H1 (cell line): Measurements from ENCODE around the gene CLDN15. TPM values are rescaled to one million over a fixed set of nuclear protein-coding genes. Genes with fewer than 3 reads are reported as not detected.

ENCODE experiments used
- CTCF ChIA-PET: fragments of 300-600 bp; sonication (Branson Sonifier 250); formaldehyde crosslinking; loops from one replicate; lab custom pipeline; 2021; ENCODE audit not compliant: partially characterized antibody; lab: Charles Lee
- POLR2A ChIA-PET: fragments of 300-600 bp; sonication (Branson Sonifier 250); formaldehyde crosslinking; loops from one replicate; lab custom pipeline; 2021; ENCODE audit warnings: inconsistent platforms; ENCODE audit not compliant: partially characterized antibody; lab: Charles Lee
- DNase-seq, 2 experiments: peaks; one replicate each; pipeline versions ENCODE4 v3.0.0 to v3.0.0-alpha.2; 2010 to 2022; ENCODE audit warnings: low spot score in 2 of 2, low read depth in 1 of 2, mixed read lengths in 1 of 2
- FAIRE-seq: peaks from 2 replicates; lab custom pipeline; 2011; peaks lifted over from hg19 to GRCh38; lab: Jason Lieb, UNC
- H2AFZ ChIP-seq: 2 replicates; pipeline ENCODE4 v1.8.1; 2012; ENCODE audit warnings: low read length, inconsistent platforms
- H2AK5ac ChIP-seq: 2 replicates; pipeline ENCODE4 v1.6.1; 2013; ENCODE audit warnings: low read depth, low read length
- H2BK120ac ChIP-seq: replicated peaks from 2 replicates; pipeline ENCODE3; 2013; ENCODE audit warnings: low read depth, low read length, inconsistent platforms
- H2BK12ac ChIP-seq: 2 replicates; pipeline ENCODE4 v1.6.1; 2013; ENCODE audit warnings: low read depth, low read length
- H2BK15ac ChIP-seq: 2 replicates; pipeline ENCODE4 v1.6.1; 2013; ENCODE audit warnings: low read length
- H2BK20ac ChIP-seq: 2 replicates; pipeline ENCODE4 v1.6.1; 2013; ENCODE audit warnings: low read length
- H2BK5ac ChIP-seq: 2 replicates; pipeline ENCODE4 v1.6.1; 2013; ENCODE audit warnings: low read depth, low read length
- H3K14ac ChIP-seq: 2 replicates; pipeline ENCODE4 v1.6.1; 2013; ENCODE audit warnings: inconsistent platforms; ENCODE audit not compliant: insufficient read length
- H3K18ac ChIP-seq: 2 replicates; pipeline ENCODE4 v1.6.1; 2013; ENCODE audit warnings: low read length; ENCODE audit errors: extremely low read depth
- H3K23ac ChIP-seq: 2 replicates; pipeline ENCODE4 v1.6.1; 2013; ENCODE audit warnings: inconsistent platforms; ENCODE audit not compliant: insufficient read length
- H3K23me2 ChIP-seq: 2 replicates; pipeline ENCODE4 v1.6.1; 2013; ENCODE audit warnings: low read depth, low read length
- H3K27ac ChIP-seq: 2 replicates; pipeline ENCODE4 v1.6.1; 2011; ENCODE audit warnings: low read depth, low read length, inconsistent platforms
- H3K27me3 ChIP-seq, 4 experiments: replicated peaks in 1 of 4; 1 replicate in 1 of 4; 2 replicates in 3 of 4; pipeline versions ENCODE4 v1.6.1 to v1.8.1; 2011 to 2013; ENCODE audit warnings: low read length in 3 of 4, mild to moderate bottlenecking in 3 of 4, inconsistent platforms in 2 of 4, mixed read lengths in 2 of 4, moderate library complexity in 1 of 4; ENCODE audit not compliant: control insufficient read depth in 3 of 4, insufficient read depth in 3 of 4; ENCODE audit errors: extremely low read depth in 1 of 4
- H3K36me3 ChIP-seq, 4 experiments: 2 replicates each; pipeline versions ENCODE4 v1.6.1 to v1.8.1; 2011 to 2013; ENCODE audit warnings: mild to moderate bottlenecking in 4 of 4, low read length in 3 of 4, moderate library complexity in 2 of 4, control low read depth in 1 of 4, inconsistent platforms in 1 of 4; ENCODE audit not compliant: insufficient read depth in 4 of 4, control insufficient read depth in 2 of 4
- H3K4ac ChIP-seq: replicated peaks from 2 replicates; pipeline ENCODE3; 2013; ENCODE audit warnings: low read length, low read depth, mixed read lengths, inconsistent platforms; ENCODE audit not compliant: insufficient read length
- H3K4me1 ChIP-seq, 4 experiments: replicated peaks in 1 of 4; 1 replicate in 1 of 4; 2 replicates in 3 of 4; pipeline versions ENCODE4 v1.6.1 to v1.8.1; 2011 to 2013; ENCODE audit warnings: low read length in 3 of 4, inconsistent platforms in 2 of 4, mixed read lengths in 1 of 4; ENCODE audit not compliant: insufficient read depth in 4 of 4, control insufficient read depth in 3 of 4
- H3K4me2 ChIP-seq, 2 experiments: 2 replicates each; pipeline versions ENCODE4 v1.6.1 to v1.8.1; 2011 to 2013; ENCODE audit warnings: low read depth in 2 of 2, low read length in 2 of 2, control low read depth in 1 of 2, inconsistent platforms in 1 of 2, mild to moderate bottlenecking in 1 of 2; ENCODE audit not compliant: insufficient read depth in 1 of 2
- H3K4me3 ChIP-seq, 4 experiments: fragments of 200-600, 300-600 bp in 1 of 4; sonication (generic), shearing (Covaris generic), sonication (Bioruptor Twin) in 1 of 4; 2 replicates each; pipeline versions ENCODE4 v1.5.1 to v1.8.1; 2011 to 2016; ENCODE audit warnings: low read length in 4 of 4, low read depth in 3 of 4, control low read depth in 2 of 4, inconsistent platforms in 2 of 4, mild to moderate bottlenecking in 2 of 4, mixed read lengths in 1 of 4, moderate library complexity in 1 of 4; ENCODE audit not compliant: insufficient read depth in 2 of 4; ENCODE audit errors: extremely low read depth in 1 of 4
- H3K56ac ChIP-seq: replicated peaks from 2 replicates; pipeline ENCODE3; 2013; ENCODE audit warnings: low read depth, mild to moderate bottlenecking, mixed read lengths, low read length, inconsistent platforms; ENCODE audit not compliant: insufficient read length
- H3K79me1 ChIP-seq: 2 replicates; pipeline ENCODE4 v1.6.1; 2013; ENCODE audit warnings: low read depth, low read length, control low read depth
- H3K79me2 ChIP-seq, 2 experiments: 2 replicates each; pipeline versions ENCODE4 v1.6.1 to v1.8.1; 2012 to 2013; ENCODE audit warnings: low read length in 2 of 2, mild to moderate bottlenecking in 2 of 2, inconsistent platforms in 1 of 2; ENCODE audit not compliant: insufficient read depth in 2 of 2, control insufficient read depth in 1 of 2
- H3K9ac ChIP-seq, 4 experiments: replicated peaks in 1 of 4; 1 replicate in 1 of 4; 2 replicates in 3 of 4; pipeline versions ENCODE4 v1.6.1 to v1.8.1; 2011 to 2013; ENCODE audit warnings: low read depth in 3 of 4, low read length in 3 of 4, control low read depth in 2 of 4, mild to moderate bottlenecking in 2 of 4, moderate library complexity in 2 of 4, inconsistent platforms in 1 of 4; ENCODE audit errors: extremely low read depth in 1 of 4
- H3K9me3 ChIP-seq, 2 experiments: 2 replicates each; pipeline versions ENCODE4 v1.6.1 to v1.8.1; 2012 to 2013; ENCODE audit warnings: mild to moderate bottlenecking in 2 of 2, moderate library complexity in 2 of 2, control low read depth in 1 of 2, inconsistent platforms in 1 of 2, low read depth in 1 of 2, low read length in 1 of 2, mixed read lengths in 1 of 2; ENCODE audit not compliant: insufficient read depth in 2 of 2
- H4K20me1 ChIP-seq, 2 experiments: replicated peaks in 1 of 2; 2 replicates each; pipeline versions ENCODE3 to v1.8.1; 2011 to 2013; ENCODE audit warnings: inconsistent platforms in 2 of 2, low read length in 2 of 2, mild to moderate bottlenecking in 1 of 2; ENCODE audit not compliant: insufficient read depth in 2 of 2, control insufficient read depth in 1 of 2
- H4K5ac ChIP-seq: 2 replicates; pipeline ENCODE4 v1.6.1; 2013; ENCODE audit warnings: low read length, low read depth, mixed read lengths, inconsistent platforms; ENCODE audit not compliant: insufficient read length
- H4K8ac ChIP-seq: 2 replicates; pipeline ENCODE4 v1.8.0; 2013; ENCODE audit warnings: mild to moderate bottlenecking, moderate library complexity, low read length, inconsistent platforms; ENCODE audit not compliant: insufficient read depth; ENCODE audit errors: extremely low read depth
- H4K91ac ChIP-seq: replicated peaks from 2 replicates; pipeline ENCODE3; 2013; ENCODE audit warnings: low read length, mixed read lengths, inconsistent platforms; ENCODE audit not compliant: insufficient read length
- BACH1 ChIP-seq: IDR thresholded peaks from 2 replicates; pipeline ENCODE4 v1.6.1; 2012; ENCODE audit warnings: low read length, improper control_type of control experiment
- CBX8 ChIP-seq: fragments of 300-800, 300-1000 bp; sonication (generic); IDR thresholded peaks from 2 replicates; pipeline ENCODE4 v1.7.1; 2016; ENCODE audit warnings: low read depth, low read length, borderline replicate concordance
- E2F6 ChIP-seq: IDR thresholded peaks from 2 replicates; pipeline ENCODE4 v1.6.1; 2012; ENCODE audit warnings: inconsistent platforms
- HDAC2 ChIP-seq, 2 experiments: fragments of 300-600 bp in 1 of 2; sonication (generic) in 1 of 2; IDR thresholded peaks; 2 replicates each; pipeline ENCODE4 v1.6.1; 2011 to 2012; ENCODE audit warnings: low read depth in 2 of 2, low read length in 2 of 2, mild to moderate bottlenecking in 2 of 2, moderate library complexity in 2 of 2, borderline replicate concordance in 1 of 2, inconsistent platforms in 1 of 2
- POLR2A ChIP-seq, 2 experiments: IDR thresholded peaks; 1 replicate in 1 of 2; 2 replicates in 1 of 2; pipeline ENCODE4 v1.6.1; 2011; ENCODE audit warnings: low read depth in 2 of 2, low read length in 2 of 2, mild to moderate bottlenecking in 2 of 2; ENCODE audit errors: control extremely low read depth in 1 of 2
- TAF1 ChIP-seq: IDR thresholded peaks from 2 replicates; pipeline ENCODE4 v1.6.1; 2011; ENCODE audit warnings: mild to moderate bottlenecking, low read depth, low read length
- WGBS, 2 experiments: shearing (Covaris generic) in 1 of 2; methylation state at CpG; one replicate each; pipeline versions ENCODE4 v1.1.6 to v1.1.7; 2013 to 2015; ENCODE audit warnings: low lambda C conversion rate in 2 of 2, mixed read lengths in 2 of 2, inconsistent platforms in 1 of 2, low coverage in 1 of 2, missing lambda C conversion rate in 1 of 2; ENCODE audit not compliant: insufficient replicate concordance in 2 of 2, insufficient coverage in 1 of 2, insufficient read length in 1 of 2; ENCODE audit errors: extremely low coverage in 1 of 2, missing lambda C conversion rate in 1 of 2; 5-methylcytosine and 5-hydroxymethylcytosine counted together
- polyA plus RNA-seq, 7 experiments: library from polyadenylated mRNA; depleted of rRNA in 3 of 7; stranded (reverse) in 5 of 7; unstranded in 2 of 7; fragments of >200 nt in 5 of 7; fragments of 200-250 nt in 2 of 7; gene quantifications; 1 replicate in 5 of 7; 2 replicates in 1 of 7; 4 replicates in 1 of 7; pipeline versions ENCODE4 v1.2.1 to v1.2.3, GENCODE V29; 2011 to 2013; ENCODE audit warnings: missing spikeins in 2 of 7, mixed read lengths in 2 of 7
- total RNA-seq: library from RNA; stranded (reverse); fragmentation: NEBNext Ultra II Directional; extraction: Animal tissue kit (Norgen Biotek cat#: 25700); gene quantifications from 2 replicates; pipeline ENCODE4 v1.2.1, GENCODE V29; 2021

Gene CLDN15
- total and polyA plus RNA-seq, 2 of the 8 experiments (the other 6 are each of a cell fraction or from before 2014, with no cell fraction given) = 5.5 to 7.6 TPM

DNA sequence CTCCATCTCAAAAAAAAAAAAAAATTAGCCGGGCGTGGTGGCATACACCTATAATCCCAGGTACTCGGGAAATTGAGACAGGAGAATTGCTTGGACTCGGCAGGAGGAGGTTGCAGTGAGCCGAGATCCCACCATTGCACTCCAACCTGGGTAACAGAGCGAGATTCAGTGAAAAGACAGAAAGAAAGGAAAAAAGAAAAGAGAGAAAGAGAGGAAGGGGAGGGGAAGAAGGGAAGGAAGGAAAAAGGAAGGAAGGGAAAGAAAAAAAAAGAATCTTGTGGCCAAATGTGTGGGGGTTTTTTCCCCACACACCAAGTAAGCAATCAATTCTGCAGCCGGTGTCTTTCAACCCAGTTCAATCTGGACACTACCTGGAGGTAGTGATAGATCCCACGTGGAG, 48.5 kb downstream of the CLDN15 start:
- H3K36me3 ChIP-seq = no peaks in the 10 kb centered on the region
- DNase-seq = no peak

More for the DNA sequence above, 48.5 kb downstream of the CLDN15 start:
- no peak overlapping the region for H4K8ac ChIP-seq
- no peak overlapping the region for H4K5ac ChIP-seq
- H3K56ac ChIP-seq = no peak overlapping the region
- H4K91ac ChIP-seq = no peak overlapping the region
- no peak overlapping the region for H2AK5ac ChIP-seq
- H2AFZ ChIP-seq = no peak overlapping the region
- TF ChIP-seq POLR2A (IDR thresholded peaks at IDR 0.05; ENCODE audit: control extremely low read depth in 1 of 2, low read depth in 2 of 2, low read length in 2 of 2) (no peak), BACH1 (no peak), E2F6 (no peak), HDAC2 (IDR thresholded peaks at IDR 0.05; ENCODE audit: borderline replicate concordance in 1 of 2, low read depth in 2 of 2, low read length in 2 of 2) (no peak), TAF1 (no peak), CBX8 (no peak)
- no peaks in the 10 kb centered on the region; the same call in 1 of the 2 replicates for H3K23me2 ChIP-seq
- no peak overlapping the region for H2BK20ac ChIP-seq
- H3K4ac ChIP-seq = no peak overlapping the region
- H2BK12ac ChIP-seq = no peak overlapping the region
- no peak overlapping the region for H3K4me2 ChIP-seq
- CTCF ChIA-PET = interaction anchor here (1.2 to 12.3 kb wide), 2 partner anchors 10 to 47 kb away, joined by 3 to 168 read pairs; no protein-coding TSS in a partner anchor
- H3K27me3 ChIP-seq = 0 out of 7 replicates have a peak, but pooled peaks cover 0 to 2% (median 0%) of the 10 kb centered on the region in 4 experiments
- POLR2A ChIA-PET = no interaction called here
- no peak overlapping the region for H2BK120ac ChIP-seq
- no peak overlapping the region for H2BK5ac ChIP-seq
- H3K23ac ChIP-seq = no peak overlapping the region
- H3K9me3 ChIP-seq = no peaks in the 10 kb centered on the region
- no peak overlapping the region for H3K4me3 ChIP-seq
- H3K79me2 ChIP-seq = no peaks in the 10 kb centered on the region
- WGBS, 2 experiments = 87% methylated on average over 8 of the region's 8 CpGs; no CpG with 5 or more reads in 1 of the 2 experiments
- H3K14ac ChIP-seq = no peak overlapping the region
- H4K20me1 ChIP-seq = no peaks in the 10 kb centered on the region
- H3K18ac ChIP-seq = no peak overlapping the region
- no peak overlapping the region for H3K27ac ChIP-seq
- FAIRE-seq = no peak
- no peak overlapping the region for H3K9ac ChIP-seq
- no peak overlapping the region for H2BK15ac ChIP-seq
- no peaks in the 10 kb centered on the region for H3K4me1 ChIP-seq
- H3K79me1 ChIP-seq = no peaks in the 10 kb centered on the region
